HL-60 (cell line): ENCODE measurements around the gene FNDC10.

Experiments used
- DNase-seq, 2 experiments: peaks; one replicate each; pipeline ENCODE4 v3.0.0-alpha.2; 2010 to 2020; ENCODE audit warnings: low read depth in 1 of 2, low spot score in 1 of 2
- H3K27ac ChIP-seq: fragments of 250-450 bp; sonication (Bioruptor Pico); replicated peaks from 2 replicates; pipeline ENCODE4 v1.5.1; 2020; ENCODE audit warnings: mild to moderate bottlenecking, moderate library complexity
- H3K27me3 ChIP-seq: fragments of 250-450 bp; sonication (Bioruptor Pico); 2 replicates; pipeline ENCODE4 v1.5.1; 2021; ENCODE audit warnings: mild to moderate bottlenecking, moderate library complexity; ENCODE audit not compliant: insufficient read depth, poor library complexity, severe bottlenecking
- H3K4me3 ChIP-seq: replicated peaks from 2 replicates; pipeline ENCODE4 v1.5.1; 2011; ENCODE audit warnings: mild to moderate bottlenecking, control low read depth, low read length; ENCODE audit not compliant: insufficient read depth
- GABPA ChIP-seq: IDR thresholded peaks from 2 replicates; pipeline ENCODE4 v1.6.1; 2012; ENCODE audit warnings: low read depth
- POLR2AphosphoS5 ChIP-seq: IDR thresholded peaks from 2 replicates; pipeline ENCODE4 v1.6.1; 2012; ENCODE audit warnings: low read depth
- SPI1 ChIP-seq: IDR thresholded peaks from 2 replicates; pipeline ENCODE4 v1.6.1; 2012; ENCODE audit warnings: low read depth, mild to moderate bottlenecking, borderline replicate concordance
- TF ChIP-seq, protein P1 (sequence below): IDR thresholded peaks from one replicate; pipeline ENCODE4 v1.5.1; 2011; ENCODE audit warnings: low read length, control low read depth, inconsistent platforms; ENCODE audit not compliant: insufficient read depth
- TF ChIP-seq, protein P2 (sequence below): IDR thresholded peaks from 2 replicates; pipeline ENCODE4 v1.6.1; 2012; ENCODE audit warnings: low read depth; ENCODE audit not compliant: insufficient replicate concordance

FNDC10 gene

DNA sequence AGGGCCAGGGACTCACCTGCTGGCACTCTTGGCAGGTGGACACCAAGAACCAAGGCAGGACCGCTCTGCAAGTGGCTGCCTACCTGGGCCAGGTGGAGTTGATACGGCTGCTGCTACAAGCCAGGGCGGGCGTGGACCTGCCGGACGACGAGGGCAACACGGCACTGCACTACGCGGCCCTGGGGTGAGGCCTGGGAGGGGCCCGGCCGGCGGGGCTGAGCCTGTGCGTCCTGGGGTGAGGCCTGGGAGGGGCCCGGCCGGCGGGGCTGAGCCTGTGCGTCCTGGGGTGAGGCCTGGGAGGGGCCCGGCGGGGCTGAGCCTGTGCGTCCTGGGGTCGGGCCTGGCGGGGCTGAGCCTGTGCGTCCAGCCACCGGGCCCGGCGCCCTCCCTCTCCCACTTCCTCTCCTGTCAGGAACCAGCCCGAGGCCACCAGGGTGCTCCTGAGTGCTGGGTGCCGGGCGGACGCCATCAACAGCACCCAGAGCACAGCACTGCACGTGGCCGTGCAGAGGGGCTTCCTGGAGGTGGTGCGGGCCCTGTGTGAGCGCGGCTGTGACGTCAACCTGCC lies 27.4 kb upstream of the FNDC10 start:
- H3K27ac ChIP-seq, result no peak overlapping the region
- TF ChIP-seq GABPA (no peak), SPI1 (peak; percentile 18; the same call in 1 of the 2 replicates)
- TF ChIP-seq, protein P1, sequence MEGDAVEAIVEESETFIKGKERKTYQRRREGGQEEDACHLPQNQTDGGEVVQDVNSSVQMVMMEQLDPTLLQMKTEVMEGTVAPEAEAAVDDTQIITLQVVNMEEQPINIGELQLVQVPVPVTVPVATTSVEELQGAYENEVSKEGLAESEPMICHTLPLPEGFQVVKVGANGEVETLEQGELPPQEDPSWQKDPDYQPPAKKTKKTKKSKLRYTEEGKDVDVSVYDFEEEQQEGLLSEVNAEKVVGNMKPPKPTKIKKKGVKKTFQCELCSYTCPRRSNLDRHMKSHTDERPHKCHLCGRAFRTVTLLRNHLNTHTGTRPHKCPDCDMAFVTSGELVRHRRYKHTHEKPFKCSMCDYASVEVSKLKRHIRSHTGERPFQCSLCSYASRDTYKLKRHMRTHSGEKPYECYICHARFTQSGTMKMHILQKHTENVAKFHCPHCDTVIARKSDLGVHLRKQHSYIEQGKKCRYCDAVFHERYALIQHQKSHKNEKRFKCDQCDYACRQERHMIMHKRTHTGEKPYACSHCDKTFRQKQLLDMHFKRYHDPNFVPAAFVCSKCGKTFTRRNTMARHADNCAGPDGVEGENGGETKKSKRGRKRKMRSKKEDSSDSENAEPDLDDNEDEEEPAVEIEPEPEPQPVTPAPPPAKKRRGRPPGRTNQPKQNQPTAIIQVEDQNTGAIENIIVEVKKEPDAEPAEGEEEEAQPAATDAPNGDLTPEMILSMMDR, result no peak
- DNase-seq, result no peak
- H3K27me3 ChIP-seq, result peaks cover 10% of the 10 kb centered on the region
- H3K4me3 ChIP-seq, result no peak overlapping the region

DNA sequence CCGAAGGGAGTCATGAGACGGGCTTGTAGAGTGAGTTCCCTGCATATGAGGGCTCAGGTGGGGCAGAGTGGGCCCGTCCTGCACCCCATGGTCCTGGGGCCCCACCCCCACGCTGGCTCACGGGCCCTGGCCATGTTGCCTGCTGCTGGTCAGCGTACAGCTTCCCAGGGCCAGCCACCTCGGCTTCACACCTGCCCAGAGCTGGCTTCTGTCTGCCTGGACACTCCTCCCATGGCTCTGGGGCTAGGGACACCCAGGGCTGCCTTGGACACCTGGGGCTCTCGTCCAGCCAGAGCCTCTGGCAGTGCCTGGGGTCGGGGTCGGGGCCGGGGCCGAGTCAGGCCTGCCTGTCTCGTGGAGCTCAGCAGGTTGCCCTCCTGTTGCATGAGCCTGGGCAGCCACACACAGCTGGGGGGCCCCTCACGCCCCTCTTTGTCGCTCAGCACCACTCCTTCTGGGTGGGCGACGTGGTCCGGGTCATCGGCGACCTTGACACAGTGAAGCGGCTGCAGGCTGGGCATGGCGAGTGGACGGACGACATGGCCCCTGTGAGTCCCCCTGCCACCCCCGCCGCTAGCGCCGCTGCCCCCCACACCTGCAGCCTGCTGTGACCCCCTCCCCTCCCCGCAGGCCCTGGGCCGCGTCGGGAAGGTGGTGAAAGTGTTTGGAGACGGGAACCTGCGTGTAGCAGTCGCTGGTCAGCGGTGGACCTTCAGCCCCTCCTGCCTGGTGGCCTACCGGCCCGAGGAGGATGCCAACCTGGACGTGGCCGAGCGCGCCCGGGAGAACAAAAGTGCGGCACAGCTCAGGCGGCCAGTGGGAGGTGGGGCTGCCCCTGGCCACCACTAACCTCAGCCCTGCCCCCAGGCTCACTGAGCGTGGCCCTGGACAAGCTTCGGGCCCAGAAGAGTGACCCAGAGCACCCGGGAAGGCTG lies 26.5 kb upstream of the FNDC10 start:
- DNase-seq, result no peak

DNA sequence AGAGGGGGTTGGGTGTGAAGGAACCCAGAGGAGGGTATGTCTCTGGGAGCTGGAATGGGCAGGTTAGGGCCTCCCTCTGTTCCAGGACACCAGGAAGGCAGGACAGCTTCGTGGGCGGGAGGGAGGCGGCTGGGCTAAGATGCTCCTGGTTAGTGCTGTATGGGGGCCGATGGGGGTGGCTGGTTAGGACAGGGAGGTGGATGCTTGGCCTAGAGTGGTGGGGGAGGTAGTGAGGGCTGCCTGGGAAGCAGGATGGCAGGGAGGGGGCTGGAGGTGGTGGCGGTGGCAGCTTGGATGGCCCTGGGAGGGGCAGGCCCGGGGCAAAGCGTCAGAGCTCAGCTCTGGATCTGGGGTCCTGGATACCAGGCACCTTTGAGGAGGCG lies 25.9 kb upstream of the FNDC10 start:
- Histone ChIP-seq H3K27me3 (peaks cover 2% of the 10 kb centered on the region), H3K4me3 (no peak overlapping the region), H3K27ac (no peak overlapping the region)
- DNase-seq, result no peak
- TF ChIP-seq, protein P2, sequence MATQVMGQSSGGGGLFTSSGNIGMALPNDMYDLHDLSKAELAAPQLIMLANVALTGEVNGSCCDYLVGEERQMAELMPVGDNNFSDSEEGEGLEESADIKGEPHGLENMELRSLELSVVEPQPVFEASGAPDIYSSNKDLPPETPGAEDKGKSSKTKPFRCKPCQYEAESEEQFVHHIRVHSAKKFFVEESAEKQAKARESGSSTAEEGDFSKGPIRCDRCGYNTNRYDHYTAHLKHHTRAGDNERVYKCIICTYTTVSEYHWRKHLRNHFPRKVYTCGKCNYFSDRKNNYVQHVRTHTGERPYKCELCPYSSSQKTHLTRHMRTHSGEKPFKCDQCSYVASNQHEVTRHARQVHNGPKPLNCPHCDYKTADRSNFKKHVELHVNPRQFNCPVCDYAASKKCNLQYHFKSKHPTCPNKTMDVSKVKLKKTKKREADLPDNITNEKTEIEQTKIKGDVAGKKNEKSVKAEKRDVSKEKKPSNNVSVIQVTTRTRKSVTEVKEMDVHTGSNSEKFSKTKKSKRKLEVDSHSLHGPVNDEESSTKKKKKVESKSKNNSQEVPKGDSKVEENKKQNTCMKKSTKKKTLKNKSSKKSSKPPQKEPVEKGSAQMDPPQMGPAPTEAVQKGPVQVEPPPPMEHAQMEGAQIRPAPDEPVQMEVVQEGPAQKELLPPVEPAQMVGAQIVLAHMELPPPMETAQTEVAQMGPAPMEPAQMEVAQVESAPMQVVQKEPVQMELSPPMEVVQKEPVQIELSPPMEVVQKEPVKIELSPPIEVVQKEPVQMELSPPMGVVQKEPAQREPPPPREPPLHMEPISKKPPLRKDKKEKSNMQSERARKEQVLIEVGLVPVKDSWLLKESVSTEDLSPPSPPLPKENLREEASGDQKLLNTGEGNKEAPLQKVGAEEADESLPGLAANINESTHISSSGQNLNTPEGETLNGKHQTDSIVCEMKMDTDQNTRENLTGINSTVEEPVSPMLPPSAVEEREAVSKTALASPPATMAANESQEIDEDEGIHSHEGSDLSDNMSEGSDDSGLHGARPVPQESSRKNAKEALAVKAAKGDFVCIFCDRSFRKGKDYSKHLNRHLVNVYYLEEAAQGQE, result no peak
- TF ChIP-seq GABPA, result no peak
- no peak for TF ChIP-seq POLR2AphosphoS5
- no peak for TF ChIP-seq SPI1

More for the DNA sequence above, 26.5 kb upstream of the FNDC10 start:
- TF ChIP-seq, protein P1, result no peak
- TF ChIP-seq POLR2AphosphoS5 (no peak), GABPA (no peak)
- TF ChIP-seq, protein P2, result no peak
- H3K27ac ChIP-seq, result no peak overlapping the region
- no peak overlapping the region for H3K4me3 ChIP-seq
- H3K27me3 ChIP-seq, result peaks cover 6% of the 10 kb centered on the region

DNA sequence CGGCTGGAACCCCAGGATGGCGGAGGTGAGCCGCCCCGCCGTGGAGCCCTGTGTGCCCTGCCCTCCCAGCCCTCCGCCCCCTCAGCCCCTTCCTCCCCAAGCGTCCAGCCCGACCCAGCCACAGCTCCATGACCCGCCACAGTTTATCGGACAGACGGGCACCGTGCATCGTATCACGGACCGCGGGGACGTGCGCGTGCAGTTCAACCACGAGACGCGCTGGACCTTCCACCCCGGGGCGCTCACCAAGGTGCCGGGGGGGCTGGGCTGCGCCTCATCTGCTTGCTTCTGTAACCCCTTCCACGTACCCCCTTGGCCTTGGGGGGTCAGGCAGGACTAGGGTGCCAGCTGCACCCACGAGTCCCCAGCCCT lies 25.5 kb upstream of the FNDC10 start:
- Histone ChIP-seq H3K27me3 (no peaks in the 10 kb centered on the region), H3K4me3 (no peak overlapping the region), H3K27ac (no peak overlapping the region)
- TF ChIP-seq, protein P2, result no peak
- no peak for TF ChIP-seq POLR2AphosphoS5
- TF ChIP-seq SPI1, result no peak
- no peak for TF ChIP-seq GABPA
- TF ChIP-seq, protein P1, result no peak
- no peak for DNase-seq
